GM19395 (cell line): ENCODE data around the gene ARHGDIA.

Source experiments
- ATAC-seq: cut with Tn5 transposase; IDR thresholded peaks from one replicate; pipeline ENCODE4 v1.9.1; 2021; ENCODE audit warnings: mild to moderate bottlenecking, moderate library complexity; ENCODE audit not compliant: unreplicated experiment

ARHGDIA gene

DNA sequence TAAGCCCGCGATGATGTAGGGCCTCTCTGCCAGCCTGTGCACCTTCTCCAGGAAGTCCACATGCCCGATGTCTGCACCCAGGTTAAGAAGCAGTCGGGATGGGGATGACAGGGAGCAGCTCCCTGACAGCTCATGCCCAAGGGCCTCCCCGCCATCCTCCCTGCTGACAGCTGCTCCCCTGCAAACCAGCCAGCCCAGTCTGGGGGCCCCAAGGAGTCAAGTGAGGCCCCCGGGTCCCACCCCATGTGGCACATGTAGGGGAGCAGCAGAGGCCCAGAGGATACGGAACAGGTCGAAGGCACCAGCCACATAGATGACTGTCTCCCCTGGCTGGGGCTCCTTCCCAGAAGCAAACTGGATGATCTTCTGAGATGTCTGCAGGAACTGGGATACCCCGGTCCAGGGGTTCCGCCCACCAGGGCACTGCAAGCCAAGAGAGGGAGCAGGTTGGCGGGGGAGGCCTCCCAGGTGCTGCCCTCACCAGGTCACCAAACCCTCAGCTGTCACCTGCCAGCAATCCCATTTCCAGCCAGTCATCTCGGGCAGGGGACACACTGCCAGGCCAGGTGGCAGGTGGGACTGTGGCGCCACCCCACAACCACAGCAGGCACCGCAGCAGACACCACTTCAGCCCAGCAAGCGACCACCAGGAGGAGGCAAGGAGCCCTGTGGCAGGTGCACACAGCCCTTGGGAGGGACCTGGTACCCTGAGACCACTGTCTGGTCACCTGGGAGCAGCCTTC lies 35.5 kb upstream of the ARHGDIA start:
- ATAC-seq: no peak

DNA sequence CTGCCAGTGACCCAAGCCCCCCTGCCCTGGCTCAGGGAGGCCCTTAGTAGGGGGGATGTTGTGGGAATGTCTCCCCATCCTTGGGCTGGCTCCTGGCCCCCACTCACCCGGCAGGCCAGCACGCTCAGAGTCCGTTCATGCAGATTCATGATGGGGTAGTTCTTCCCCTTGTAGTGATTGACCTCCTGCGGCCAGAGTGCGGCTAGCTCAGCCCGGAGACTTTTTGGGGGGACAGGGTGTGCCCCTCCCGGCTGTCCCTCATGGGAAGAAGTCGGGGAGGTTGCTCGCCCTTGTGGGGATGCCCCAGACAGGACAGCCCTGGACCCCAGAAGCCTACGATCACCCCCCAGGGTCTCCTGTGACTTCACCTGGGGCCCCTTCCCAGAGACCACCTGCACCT lies 34.9 kb upstream of the ARHGDIA start:
- ATAC-seq: no peak

DNA sequence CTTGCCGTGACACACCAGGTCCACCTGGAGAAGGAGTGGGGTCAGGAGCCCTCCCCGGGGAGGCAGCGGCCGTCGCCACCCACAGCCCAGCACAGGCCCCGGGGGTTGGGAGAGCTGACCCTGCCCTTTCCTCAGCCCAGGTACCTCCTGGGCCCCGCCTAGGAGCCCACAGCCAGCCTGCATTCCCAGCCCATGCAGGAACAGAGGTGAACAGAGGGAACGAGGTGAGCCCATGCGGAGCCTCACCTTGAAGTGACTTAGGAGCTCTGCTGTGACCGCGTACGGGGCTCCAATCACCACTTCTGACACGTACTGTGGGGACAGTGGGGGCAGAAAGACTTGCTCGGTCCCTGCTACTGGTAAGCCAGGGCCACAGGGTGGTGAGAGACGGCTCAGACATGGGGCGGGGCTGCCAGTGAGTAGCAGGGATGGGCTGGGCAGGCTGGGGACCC lies 34.3 kb upstream of the ARHGDIA start:
- ATAC-seq: no peak

DNA sequence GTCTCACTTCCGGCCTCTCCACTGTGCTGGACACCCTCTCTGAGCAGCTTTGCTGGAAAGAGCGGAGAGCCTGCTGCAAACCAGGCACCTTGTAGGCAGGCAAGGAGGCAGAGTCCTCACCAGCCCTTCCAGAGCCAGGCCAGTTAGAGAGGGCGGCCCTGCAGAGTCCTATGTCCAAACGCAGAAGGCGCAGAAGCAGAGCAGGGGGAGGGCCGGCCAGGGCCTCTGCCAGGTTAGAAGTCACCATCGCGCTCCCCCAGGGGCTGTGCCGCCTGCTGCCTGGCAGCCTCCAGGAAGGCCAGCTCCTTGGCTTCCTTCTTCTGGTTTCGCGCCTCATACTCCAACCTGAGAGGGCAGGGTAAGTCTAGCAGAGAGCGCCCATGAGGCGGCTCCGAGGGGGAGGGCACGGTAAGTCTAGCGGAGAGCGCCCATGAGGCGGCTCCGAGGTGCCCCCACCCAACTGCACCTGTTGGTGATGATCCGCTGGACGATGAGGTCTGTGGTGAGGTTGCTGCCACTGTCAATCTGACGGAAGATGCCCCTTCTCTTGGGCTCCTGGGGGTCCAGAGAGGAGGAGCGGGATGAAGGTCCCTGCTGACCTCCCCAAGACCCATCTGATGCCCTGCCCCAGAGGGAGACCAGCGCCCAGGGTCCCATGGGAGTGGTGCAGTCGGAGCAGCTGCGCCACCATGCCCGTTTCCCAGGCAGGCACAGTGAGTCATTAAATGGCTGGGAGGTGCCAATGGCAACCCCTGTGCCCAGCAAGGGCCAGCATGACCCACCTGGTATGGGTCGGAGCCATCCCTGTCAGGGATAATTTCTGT lies 33.7 kb upstream of the ARHGDIA start:
- ATAC-seq: no peak

DNA sequence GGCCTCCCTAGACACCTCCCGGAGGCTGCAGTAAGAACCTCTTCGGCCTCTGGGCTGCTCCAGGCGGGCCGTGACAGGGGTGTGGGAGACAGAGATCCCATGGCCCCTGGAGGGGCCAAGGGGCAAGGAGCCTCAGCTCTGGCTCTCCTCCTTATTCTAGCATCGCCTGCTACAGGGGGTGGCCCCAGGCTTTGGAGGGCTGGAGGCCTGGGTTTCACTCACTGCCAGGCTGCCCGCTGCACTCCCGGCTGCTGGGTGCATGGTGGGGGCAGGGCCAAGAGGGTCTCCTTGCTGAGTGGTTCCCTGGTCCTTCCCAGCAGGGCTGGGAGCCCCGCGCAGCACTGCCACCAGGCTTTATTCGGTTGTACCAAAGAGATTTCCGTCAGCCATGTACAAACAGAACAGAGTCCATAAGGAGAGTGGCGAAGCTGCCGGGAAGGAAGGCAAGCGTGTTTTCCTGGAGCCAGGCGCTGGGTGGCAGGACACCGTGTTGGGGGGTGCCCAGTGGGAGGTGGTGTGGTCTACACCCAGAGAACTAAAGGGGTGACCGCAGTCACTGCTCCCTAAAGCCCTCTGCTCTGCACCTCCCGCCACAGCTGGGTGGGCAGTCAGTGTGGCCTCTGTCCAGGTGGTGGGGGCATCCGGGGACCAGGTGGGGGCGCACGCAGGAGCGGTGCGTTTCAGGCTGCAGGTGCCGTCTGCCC lies 32.9 kb upstream of the ARHGDIA start:
- no peak for ATAC-seq

DNA sequence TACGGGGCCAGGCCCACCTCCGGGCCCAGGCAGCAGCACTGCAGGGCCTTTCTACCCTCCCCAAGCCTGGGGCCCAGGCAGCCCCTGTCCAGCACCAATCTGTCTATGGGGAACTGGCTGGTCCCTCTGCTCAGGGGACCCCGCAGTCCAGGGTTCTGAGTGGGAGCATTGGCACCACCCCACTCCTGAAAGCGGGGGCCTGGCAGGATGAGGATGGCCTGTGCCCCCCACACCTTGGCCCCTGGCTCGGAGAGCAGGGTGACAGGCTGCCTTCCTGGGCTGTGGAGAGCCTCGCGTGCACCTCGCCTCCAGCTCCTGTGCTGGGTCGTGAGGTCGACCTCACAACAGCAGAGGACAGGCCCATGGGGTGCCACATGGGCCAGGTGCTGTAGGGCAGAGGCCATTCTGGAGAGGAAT lies 32.3 kb upstream of the ARHGDIA start:
- no peak for ATAC-seq

DNA sequence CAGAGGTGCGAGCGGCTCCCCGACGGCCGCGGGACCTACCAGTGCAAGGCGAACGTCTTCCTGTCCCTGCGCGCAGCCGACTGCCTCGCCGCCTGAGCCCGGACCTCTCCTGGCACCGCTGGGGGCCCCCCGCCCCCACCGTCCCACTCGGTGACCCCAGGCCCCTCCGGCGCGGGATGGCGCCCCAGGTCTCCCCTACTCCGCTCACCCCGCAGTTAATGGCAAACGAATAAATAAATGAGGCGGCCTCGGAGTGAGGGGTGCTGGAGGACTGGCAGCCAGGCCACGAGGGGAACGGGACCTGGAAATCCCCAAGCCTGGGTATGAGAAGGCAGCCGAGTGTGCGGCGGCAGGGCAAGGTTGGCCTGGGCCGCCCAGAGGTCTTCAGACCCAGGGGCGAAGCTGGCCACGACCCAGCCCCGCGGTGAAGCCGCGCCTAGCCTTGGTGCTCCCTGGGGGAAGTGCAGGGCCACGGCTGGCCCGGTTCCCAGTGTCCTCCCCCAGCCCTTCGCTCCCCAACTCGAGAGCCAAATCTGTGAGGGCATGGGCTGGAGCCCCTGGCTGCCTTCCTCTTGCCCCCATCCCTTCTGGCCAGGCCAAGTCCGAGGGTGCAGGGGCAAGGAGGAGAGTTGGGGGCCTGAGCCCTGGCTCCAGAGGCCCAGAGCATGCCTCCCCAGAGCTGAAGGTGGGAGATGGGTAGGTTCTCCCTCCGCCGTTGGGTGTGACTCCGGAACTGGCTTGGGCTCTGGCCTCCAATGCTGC lies 31.7 kb upstream of the ARHGDIA start:
- no peak for ATAC-seq

DNA sequence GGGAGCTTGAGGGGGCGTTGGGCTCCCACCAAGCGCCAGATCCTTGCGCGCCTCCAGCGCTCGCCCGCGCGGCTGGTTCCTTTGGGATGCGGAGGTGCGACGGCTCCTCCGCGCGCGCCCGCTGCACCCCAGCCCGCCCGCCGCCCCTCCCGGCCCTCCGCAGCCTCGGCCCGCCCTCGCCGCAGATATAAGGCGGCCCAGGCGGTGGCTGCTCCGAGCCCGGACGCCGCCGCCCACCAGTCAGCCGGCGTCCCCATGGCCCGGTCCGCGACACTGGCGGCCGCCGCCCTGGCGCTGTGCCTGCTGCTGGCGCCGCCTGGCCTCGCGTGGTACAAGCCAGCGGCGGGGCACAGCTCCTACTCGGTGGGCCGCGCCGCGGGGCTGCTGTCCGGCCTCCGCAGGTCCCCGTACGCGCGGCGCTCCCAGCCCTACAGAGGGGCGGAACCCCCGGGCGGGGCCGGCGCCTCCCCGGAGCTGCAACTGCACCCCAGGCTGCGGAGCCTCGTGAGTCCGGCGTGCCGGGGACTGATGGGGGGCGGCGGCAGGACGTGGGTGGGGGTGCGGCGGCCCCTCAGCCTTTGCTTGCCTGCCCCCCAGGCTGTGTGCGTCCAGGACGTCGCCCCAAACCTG lies 31.0 kb upstream of the ARHGDIA start, which contains the start of gene NPB:
Gene NPB (plus strand): TSS at position 216 of the 630 bp plus-strand sequence. CDS start 40 bp downstream, at position 256.
- no peak for ATAC-seq

DNA sequence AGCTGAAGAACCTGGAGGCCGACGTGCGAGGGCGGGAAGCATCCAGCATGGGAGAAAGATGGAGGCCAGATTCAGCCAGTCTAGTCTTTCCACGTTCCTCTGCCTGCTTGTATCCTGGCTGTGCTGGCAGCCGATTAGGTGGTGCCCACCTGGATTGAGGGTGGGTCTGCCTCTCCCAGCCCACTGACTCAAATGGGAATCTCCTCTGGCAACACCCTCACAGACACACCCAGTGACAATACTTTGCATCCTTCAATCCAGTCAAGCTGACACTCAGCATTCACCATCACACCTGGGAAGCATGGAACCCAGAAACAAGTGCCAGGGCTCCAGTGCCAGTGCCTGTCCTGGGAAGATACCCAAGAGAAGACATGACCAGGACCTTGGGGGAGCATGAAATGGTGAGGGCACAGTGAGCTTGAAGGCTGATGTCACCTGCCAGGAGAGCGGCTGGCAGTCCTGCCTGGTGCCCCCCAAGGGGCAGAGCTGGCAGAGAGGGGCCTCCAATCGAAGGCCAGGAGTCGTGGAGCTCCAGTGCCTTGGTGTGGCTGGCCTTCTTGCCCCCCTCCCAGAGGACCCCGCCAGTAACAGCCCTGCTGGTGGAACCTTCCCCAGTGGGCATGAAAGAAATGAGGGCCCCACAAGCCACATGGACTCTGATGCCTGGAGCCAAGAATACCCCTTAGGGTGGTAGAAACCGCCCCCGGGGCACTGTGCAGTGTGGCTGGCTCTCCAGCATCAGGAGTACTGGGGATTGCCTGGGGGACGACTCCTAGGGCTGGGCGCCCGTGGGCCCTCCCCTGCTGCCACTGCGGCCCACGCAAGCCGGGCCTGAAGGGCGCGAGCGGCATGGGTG lies 30.3 kb upstream of the ARHGDIA start:
- ATAC-seq: no peak

DNA sequence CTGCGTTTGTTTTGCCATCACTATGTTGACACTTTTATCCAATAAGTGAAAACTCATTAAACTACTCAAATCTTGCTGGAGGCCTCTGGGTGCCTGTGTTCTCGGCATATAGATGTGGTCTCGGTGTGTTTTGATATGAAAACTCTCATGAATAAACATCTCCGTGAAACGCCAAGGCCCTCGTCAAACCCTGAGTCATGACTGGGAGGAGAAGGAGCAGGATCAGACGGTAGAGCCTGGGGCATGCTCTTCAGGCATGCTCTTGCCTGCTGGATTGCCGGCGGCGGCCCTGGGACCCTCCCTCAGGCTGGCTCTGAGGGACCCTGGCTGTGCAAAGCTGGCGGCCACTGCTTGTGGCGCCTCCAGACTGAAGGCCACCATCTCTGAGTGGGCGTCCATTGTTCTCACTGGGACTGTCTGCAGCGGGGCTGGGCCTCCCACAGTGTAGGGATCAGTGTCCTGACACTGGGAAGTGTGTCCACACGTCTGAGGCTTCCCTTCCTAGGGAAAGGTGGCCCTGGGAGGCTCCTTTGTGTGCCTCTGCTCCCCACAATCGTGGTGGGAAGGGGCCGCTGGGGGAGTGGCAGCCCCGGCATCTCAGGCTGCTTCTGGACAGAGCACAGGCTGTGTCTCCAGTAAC lies 29.2 kb upstream of the ARHGDIA start:
- ATAC-seq: no peak

DNA sequence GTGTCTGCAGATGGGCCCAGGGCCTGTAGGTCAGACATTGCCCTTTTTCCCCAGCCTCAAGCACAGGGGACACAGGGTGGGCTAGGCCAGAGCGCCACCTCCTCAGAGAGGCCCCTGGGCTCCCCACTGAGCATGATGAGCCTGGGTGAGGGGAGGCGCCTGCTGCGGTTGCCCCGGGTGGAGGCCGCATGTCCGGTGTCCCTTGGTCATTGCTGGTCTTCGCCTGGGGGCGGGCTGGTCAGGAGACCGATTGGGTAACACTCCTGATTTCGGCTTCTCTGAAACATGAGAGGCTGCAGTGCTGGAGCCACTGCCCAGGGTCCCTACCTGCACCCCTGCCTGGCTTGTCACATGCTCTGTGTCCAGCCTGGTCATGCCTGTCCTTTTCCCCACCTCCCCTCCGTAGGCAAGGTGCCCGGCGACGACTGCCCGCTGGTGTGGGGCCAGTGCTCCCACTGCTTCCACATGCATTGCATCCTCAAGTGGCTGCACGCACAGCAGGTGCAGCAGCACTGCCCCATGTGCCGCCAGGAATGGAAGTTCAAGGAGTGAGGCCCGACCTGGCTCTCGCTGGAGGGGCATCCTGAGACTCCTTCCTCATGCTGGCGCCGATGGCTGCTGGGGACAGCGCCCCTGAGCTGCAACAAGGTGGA lies 28.5 kb upstream of the ARHGDIA start:
- no peak for ATAC-seq

DNA sequence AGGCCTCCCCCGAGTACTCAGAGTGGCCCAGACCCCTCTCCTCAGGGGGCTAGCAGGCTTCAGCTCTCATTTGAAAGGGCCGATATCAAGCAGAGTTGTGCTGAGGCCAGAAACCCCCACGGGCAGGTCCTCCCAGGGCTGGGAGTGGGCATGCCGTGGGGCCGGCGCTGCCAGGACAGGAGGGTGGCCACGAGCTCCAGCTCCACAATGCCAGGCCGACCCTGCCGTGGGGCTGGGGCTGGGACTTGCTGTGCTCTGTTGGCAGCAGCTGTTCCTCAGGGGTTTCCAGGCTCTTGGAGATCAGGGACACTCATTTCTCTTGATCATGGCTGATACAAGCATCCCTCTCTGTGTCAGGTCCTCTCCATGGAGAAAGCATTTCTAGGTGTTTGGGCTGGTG lies 27.7 kb upstream of the ARHGDIA start:
- no peak for ATAC-seq

DNA sequence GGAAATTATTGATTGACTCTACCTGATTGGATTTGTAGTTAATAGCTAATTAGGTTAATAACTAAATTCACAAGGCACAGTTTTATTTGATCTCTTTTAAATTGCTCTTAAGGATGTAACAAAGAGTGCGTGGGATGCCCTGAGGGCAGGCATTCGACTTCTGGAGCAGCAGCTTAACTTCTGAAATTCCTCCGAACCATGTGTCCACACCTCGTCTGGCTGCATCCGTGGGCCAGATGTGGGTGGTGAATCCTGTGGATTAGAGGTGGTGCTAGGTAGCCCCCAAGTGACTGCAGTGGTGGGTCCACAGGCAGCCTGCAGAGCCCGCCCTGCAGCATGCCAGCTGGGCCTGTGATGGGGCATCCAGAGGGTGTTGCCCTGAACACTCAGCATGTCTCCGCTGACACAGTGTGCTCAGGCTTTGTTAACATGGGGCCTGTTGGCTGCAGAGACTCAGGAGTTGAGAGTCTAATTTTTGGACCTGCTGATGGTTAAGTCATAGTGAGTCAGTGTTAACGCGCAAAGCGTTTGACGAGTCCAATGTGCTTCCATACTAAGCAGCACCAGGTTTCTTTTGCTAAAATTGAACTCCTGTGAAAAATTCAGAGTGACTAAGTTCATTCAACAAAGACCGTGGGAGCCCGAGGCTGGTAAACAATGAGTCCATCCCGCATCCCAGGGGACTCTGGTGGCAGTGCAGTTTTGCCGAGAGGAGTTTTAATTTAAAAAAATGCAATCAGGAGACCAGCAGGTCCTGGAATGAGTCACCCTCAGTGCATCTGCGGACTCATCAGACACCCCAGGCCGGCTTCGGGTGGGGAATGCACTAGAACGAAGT lies 27.1 kb upstream of the ARHGDIA start:
- ATAC-seq: no peak

DNA sequence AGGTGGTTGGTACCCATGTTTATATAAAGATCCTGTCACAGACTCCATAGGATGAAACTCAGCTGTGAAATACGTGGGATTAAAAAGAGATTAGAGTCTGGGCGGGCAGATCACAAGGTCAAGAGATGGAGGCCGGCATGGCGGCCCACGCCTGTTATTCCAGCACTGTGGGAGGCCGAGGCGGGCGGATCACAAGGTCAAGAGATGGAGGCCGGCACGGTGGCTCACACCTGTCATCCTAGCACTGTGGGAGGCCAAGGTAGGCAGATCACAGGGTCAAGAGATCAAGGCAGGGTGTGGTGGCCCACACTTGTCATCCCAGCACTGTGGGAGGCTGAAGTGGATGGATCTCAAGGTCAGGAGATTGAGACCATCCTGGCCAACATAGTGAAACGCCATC lies 24.3 kb upstream of the ARHGDIA start:
- no peak for ATAC-seq

DNA sequence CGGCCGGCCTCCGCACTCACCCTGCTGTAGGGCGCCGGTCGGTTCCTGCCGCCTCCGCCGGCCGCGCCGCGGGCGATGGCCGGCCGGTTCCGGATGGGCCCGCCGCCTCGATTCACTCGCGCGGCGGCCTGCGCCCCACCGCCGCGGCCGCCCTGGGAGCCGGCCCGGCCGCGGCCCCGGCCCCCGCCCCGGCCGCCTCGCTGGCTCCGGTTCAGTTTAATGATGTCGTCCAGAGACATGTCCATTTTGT lies 20.1 kb upstream of the ARHGDIA start:
- ATAC-seq: peak; percentile 26

DNA sequence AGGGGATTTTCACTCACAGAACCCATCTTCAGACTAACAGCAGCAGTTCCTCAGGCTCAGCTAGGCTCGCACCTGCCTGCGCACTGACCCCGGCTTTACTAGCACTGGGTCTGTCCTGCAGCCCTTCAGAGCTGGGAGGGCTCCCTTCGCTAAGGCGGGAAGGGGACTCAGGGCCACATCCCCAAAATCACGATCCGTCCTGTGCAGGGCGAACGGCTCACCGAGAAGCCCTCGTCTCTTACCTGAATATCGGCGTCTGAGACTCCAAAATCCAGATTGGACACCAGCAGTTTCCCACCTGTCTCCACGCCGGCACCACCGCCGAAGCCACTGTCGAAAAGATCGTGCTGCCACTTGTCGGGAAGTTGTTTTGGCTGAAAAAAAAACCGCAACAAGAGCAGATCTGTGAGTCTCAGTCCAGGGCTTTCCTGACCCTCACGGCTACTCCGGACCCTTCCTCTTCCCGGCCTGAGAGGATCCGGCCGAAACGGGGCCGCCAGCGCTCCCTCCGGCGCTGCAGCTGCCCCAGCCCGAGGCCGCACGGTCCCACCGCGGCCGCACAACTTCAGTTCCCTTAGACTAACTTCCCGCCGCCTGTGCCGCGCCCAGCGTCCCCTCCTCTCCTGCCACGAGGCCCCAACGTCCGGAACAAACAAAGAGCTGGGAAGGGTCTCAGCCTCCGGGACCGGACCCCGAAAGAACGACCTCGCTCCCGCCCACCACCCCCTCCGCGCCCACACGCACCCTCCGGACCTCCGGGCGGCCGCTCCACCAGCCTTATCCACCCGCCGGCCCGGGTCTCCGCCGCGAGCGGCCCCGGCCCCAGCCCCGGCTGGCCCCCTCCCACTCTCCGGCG lies 19.5 kb upstream of the ARHGDIA start:
- peak; percentile 6 for ATAC-seq

DNA sequence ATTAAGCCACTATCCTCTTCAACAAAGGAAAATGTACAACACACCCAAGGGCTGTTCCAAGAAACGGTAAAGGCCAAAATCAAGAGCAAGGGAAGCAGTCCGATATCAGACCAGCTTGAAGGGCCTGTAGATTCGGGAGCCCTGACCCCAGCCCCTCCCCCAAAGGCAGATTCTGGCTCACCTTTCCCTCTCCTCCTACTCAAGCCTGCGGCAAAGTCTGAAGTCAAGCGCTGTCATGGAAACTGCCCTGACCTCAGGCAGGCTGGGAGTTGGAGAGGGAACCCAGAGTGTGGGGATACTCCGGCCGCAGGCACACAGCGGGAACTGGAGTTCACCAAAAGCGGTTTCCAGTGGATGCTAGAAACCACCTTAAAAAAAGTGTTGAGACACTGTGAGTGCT lies 18.5 kb upstream of the ARHGDIA start:
- ATAC-seq: no peak
